Liver (tissue), 3 donors: ENCODE results near the gene CCDC91.

Source experiments
- GABPA ChIP-seq, 2 donors: IDR thresholded peaks in 1 of 2; conservative IDR thresholded peaks in 1 of 2; 2 replicates each; pipeline ENCODE4 v1.6.1; 2016; ENCODE audit warnings: antibody characterized with exemption in 2 of 2, mild to moderate bottlenecking in 1 of 2, moderate library complexity in 1 of 2
- SP1 ChIP-seq: IDR thresholded peaks from 2 replicates; pipeline ENCODE4 v1.6.1; 2018; ENCODE audit warnings: antibody characterized with exemption, mild to moderate bottlenecking
- TF ChIP-seq, protein P1 (sequence below): fragments of 150-350 bp; IDR thresholded peaks from 2 replicates; pipeline ENCODE4 v1.5.1; 2017; ENCODE audit warnings: improper control_type of control experiment, low read depth, low read length; ENCODE audit not compliant: missing input control
- TF ChIP-seq, protein P2 (sequence below): IDR thresholded peaks from 2 replicates; pipeline ENCODE4 v1.6.1; 2016; ENCODE audit warnings: antibody characterized with exemption, mild to moderate bottlenecking
- TF ChIP-seq, protein P3 (sequence below): IDR thresholded peaks from 2 replicates; pipeline ENCODE4 v1.6.1; 2016; ENCODE audit warnings: antibody characterized with exemption
- TF ChIP-seq, protein P4 (sequence below): IDR thresholded peaks from 2 replicates; pipeline ENCODE4 v1.6.1; 2016; ENCODE audit warnings: antibody characterized with exemption
- donor health status: healthy.
- donor health status: healthy.

GRCh38 chr12:28563286-28563685 lies 373.0 kb downstream of the CCDC91 start:
- TF ChIP-seq, protein P1, sequence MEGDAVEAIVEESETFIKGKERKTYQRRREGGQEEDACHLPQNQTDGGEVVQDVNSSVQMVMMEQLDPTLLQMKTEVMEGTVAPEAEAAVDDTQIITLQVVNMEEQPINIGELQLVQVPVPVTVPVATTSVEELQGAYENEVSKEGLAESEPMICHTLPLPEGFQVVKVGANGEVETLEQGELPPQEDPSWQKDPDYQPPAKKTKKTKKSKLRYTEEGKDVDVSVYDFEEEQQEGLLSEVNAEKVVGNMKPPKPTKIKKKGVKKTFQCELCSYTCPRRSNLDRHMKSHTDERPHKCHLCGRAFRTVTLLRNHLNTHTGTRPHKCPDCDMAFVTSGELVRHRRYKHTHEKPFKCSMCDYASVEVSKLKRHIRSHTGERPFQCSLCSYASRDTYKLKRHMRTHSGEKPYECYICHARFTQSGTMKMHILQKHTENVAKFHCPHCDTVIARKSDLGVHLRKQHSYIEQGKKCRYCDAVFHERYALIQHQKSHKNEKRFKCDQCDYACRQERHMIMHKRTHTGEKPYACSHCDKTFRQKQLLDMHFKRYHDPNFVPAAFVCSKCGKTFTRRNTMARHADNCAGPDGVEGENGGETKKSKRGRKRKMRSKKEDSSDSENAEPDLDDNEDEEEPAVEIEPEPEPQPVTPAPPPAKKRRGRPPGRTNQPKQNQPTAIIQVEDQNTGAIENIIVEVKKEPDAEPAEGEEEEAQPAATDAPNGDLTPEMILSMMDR: no peak
- TF ChIP-seq SP1: no peak
- TF ChIP-seq, protein P2, sequence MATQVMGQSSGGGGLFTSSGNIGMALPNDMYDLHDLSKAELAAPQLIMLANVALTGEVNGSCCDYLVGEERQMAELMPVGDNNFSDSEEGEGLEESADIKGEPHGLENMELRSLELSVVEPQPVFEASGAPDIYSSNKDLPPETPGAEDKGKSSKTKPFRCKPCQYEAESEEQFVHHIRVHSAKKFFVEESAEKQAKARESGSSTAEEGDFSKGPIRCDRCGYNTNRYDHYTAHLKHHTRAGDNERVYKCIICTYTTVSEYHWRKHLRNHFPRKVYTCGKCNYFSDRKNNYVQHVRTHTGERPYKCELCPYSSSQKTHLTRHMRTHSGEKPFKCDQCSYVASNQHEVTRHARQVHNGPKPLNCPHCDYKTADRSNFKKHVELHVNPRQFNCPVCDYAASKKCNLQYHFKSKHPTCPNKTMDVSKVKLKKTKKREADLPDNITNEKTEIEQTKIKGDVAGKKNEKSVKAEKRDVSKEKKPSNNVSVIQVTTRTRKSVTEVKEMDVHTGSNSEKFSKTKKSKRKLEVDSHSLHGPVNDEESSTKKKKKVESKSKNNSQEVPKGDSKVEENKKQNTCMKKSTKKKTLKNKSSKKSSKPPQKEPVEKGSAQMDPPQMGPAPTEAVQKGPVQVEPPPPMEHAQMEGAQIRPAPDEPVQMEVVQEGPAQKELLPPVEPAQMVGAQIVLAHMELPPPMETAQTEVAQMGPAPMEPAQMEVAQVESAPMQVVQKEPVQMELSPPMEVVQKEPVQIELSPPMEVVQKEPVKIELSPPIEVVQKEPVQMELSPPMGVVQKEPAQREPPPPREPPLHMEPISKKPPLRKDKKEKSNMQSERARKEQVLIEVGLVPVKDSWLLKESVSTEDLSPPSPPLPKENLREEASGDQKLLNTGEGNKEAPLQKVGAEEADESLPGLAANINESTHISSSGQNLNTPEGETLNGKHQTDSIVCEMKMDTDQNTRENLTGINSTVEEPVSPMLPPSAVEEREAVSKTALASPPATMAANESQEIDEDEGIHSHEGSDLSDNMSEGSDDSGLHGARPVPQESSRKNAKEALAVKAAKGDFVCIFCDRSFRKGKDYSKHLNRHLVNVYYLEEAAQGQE: no peak
- TF ChIP-seq, protein P3, sequence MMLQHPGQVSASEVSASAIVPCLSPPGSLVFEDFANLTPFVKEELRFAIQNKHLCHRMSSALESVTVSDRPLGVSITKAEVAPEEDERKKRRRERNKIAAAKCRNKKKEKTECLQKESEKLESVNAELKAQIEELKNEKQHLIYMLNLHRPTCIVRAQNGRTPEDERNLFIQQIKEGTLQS: no peak
- TF ChIP-seq, protein P4, sequence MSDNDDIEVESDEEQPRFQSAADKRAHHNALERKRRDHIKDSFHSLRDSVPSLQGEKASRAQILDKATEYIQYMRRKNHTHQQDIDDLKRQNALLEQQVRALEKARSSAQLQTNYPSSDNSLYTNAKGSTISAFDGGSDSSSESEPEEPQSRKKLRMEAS: no peak
- no peak for TF ChIP-seq GABPA (IDR thresholded peaks at IDR 0.05 in 1 of 2, conservative IDR thresholded peaks at IDR 0.05 in 1 of 2)
